Heart left ventricle (tissue), 16 donors: ENCODE data around the gene OSBPL7. TPM values are rescaled to one million over a fixed set of nuclear protein-coding genes. Genes with fewer than 3 reads are reported as not detected.

ENCODE experiments used
- ATAC-seq, 4 donors: fragments of 200-7000 bp; cut with Tn5 transposase; one replicate each; pipeline ENCODE4 v1.9.1; 2020 to 2022; ENCODE audit warnings: moderate library complexity in 4 of 4, mild to moderate bottlenecking in 3 of 4, moderate number of reproducible peaks in 1 of 4
- DNase-seq, 5 donors: peaks; one replicate each; pipeline ENCODE4 v3.0.0-alpha.2; 2020
- H3K27ac ChIP-seq, 12 donors: fragments of 200-600 bp; sonication (generic) in 4 of 12; one replicate each; pipeline versions ENCODE4 v1.5.0 to v1.8.0; 2016 to 2022; ENCODE audit warnings: mild to moderate bottlenecking in 2 of 12
- H3K27me3 ChIP-seq, 9 donors: fragments of 200-600 bp; sonication (generic) in 2 of 9; one replicate each; pipeline versions ENCODE4 v1.5.1 to v1.8.0; 2016 to 2022; ENCODE audit warnings: mild to moderate bottlenecking in 3 of 9
- H3K36me3 ChIP-seq, 9 donors: fragments of 200-600 bp; sonication (generic) in 2 of 9; one replicate each; pipeline versions ENCODE4 v1.5.0 to v1.8.0; 2018 to 2022; ENCODE audit warnings: mild to moderate bottlenecking in 2 of 9
- H3K4me1 ChIP-seq, 12 donors: fragments of 200-600 bp; sonication (generic) in 4 of 12; one replicate each; pipeline versions ENCODE4 v1.5.0 to v1.8.0; 2016 to 2022; ENCODE audit warnings: mild to moderate bottlenecking in 3 of 12
- H3K4me3 ChIP-seq, 12 donors: fragments of 200-600 bp; sonication (generic) in 4 of 12; one replicate each; pipeline versions ENCODE4 v1.5.0 to v1.8.0; 2017 to 2022; ENCODE audit warnings: mild to moderate bottlenecking in 9 of 12, moderate library complexity in 4 of 12
- H3K9me3 ChIP-seq, 12 donors: fragments of 200-600 bp; sonication (generic) in 4 of 12; one replicate each; pipeline versions ENCODE4 v1.5.0 to v1.8.0; 2016 to 2022; ENCODE audit warnings: mild to moderate bottlenecking in 1 of 12
- POLR2A ChIP-seq, 2 donors: fragments of 450-650 bp; IDR thresholded peaks; one replicate each; pipeline ENCODE4 v1.6.1; 2017; ENCODE audit warnings: antibody characterized with exemption in 2 of 2, mild to moderate bottlenecking in 2 of 2, moderate library complexity in 2 of 2
- WGBS, 4 donors: extraction: QIAGEN DNeasy Blood & Tissue Kit in 2 of 4; methylation state at CpG; one replicate each; pipeline versions ENCODE4 v1.1.5 to v1.1.7; 2013 to 2018; 5-methylcytosine and 5-hydroxymethylcytosine counted together
- intact Hi-C, 10 donors: fragments of 100-400 bp; cut with DNase I; formaldehyde crosslinking; loops; one replicate each; pipeline versions ENCODE4 v1.11.1 to v1.14.2; 2022
- polyA plus RNA-seq, 2 donors: library from polyadenylated mRNA; stranded (reverse); fragments of 200-250 nt; gene quantifications; one replicate each; pipeline ENCODE4 v1.2.3, GENCODE V29; 2013
- total RNA-seq, 9 donors: library from RNA; depleted of rRNA in 2 of 9; stranded (reverse); fragments of >200 nt in 2 of 9; fragmentation: NEBNext Ultra II Directional in 3 of 9; extraction: Animal tissue kit (Norgen Biotek cat#: 25700) in 3 of 9; gene quantifications; one replicate each; pipeline versions ENCODE4 v1.1.0 to v1.2.4, GENCODE V29; 2016 to 2023
- TF ChIP-seq, protein P1 (sequence below), 12 donors: fragments of 200-600 bp; sonication (generic) in 4 of 12; IDR thresholded peaks; one replicate each; pipeline versions ENCODE4 v1.5.0 to v1.8.0; 2018 to 2022; ENCODE audit warnings: antibody characterized with exemption in 12 of 12, mild to moderate bottlenecking in 5 of 12
- donor health status: ischemic (EF 13 %, LVEDD 7.1; RV severe dilation, severe dysfunction).
- donor health status: healthy with polysubstance abuse.
- donor health status: DM: no; HTN: yes; CAD: no.
- donor health status: DM: no; HTN: no; CAD: no.
- donor health status: ischemic (EF 25% LVEDD 6.9; RV normal size, moderate dysfunction).
- donor health status: ischemic (EF 25% LVEDD 5.7; RV mildly dilated, moderate dysfunction).
- donor health status: healthy.
- donor health status: DM: yes; HTN: yes; CAD: no.
- donor health status: ischemic (EF 35%, LVEDD 5.7; RV mildly dilated, moderate dysfunction).
- donor health status: nonischemic (EF 11% LVEDD 7.7; RV severe dilation, severe dysfunction).
- donor health status: DM: yes; HTN: yes; CAD: no.
- donor health status: PGD.
- donor health status: ischemic (EF 29% LVEDD 5.4; RV normal size, mild dysfunction).
- donor health status: nonischemic (EF 23%, LVEDD 6.1; RV moderate dilation, normal function).

The OSBPL7 gene
- total and polyA plus RNA-seq, 11 donors: 1.5 to 7.4 (median 5.2) TPM

- Histone ChIP-seq H3K27me3 (no peaks in the 10 kb centered on the region), H3K9me3 (no peaks in the 10 kb centered on the region), H3K36me3 (peaks cover 0 to 46% (median 40%) of the 10 kb centered on the region in 9 donors), H3K4me3 (no peak overlapping the region), H3K27ac (peak overlapping the region in 1 of 12 donors; percentile 86), H3K4me1 (peaks cover 0 to 44% (median 23%) of the 10 kb centered on the region in 12 donors)
- DNase-seq (no peak), ATAC-seq (no peak)
- intact Hi-C loops: no loop called here
- TF ChIP-seq, protein P1, sequence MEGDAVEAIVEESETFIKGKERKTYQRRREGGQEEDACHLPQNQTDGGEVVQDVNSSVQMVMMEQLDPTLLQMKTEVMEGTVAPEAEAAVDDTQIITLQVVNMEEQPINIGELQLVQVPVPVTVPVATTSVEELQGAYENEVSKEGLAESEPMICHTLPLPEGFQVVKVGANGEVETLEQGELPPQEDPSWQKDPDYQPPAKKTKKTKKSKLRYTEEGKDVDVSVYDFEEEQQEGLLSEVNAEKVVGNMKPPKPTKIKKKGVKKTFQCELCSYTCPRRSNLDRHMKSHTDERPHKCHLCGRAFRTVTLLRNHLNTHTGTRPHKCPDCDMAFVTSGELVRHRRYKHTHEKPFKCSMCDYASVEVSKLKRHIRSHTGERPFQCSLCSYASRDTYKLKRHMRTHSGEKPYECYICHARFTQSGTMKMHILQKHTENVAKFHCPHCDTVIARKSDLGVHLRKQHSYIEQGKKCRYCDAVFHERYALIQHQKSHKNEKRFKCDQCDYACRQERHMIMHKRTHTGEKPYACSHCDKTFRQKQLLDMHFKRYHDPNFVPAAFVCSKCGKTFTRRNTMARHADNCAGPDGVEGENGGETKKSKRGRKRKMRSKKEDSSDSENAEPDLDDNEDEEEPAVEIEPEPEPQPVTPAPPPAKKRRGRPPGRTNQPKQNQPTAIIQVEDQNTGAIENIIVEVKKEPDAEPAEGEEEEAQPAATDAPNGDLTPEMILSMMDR (IDR thresholded peaks at IDR 0.05): no peak
- TF ChIP-seq POLR2A (IDR thresholded peaks at IDR 0.05): no peak
- WGBS, 4 donors: 81 to 90% (median 85%) methylated on average over 3 of the region's 3 CpGs
Measured at GRCh38 chr17:47829870-47830269, 8.3 kb upstream of the OSBPL7 start.

DNA sequence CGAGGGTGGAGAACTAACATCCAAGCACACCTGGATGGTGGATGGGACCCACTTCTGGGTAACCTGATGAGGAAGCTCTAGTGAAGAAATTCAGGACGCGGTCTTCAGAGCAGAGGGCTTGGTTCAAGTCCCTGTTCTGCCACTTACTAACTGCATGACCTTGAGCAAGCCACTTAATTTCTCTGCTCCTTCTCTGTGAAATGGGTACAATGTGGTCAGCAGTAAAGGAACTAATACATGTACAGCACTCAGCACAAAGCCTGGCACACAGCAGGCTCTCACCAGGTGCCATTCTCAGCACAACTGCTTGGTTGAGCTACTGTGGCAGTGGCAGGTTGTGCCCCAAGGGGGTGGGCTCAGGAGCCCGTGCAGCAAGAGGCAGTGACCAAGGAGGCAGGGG is 1.9 kb upstream of the OSBPL7 start:
- Histone ChIP-seq H3K4me1 (peaks cover 0 to 27% (median 18%) of the 10 kb centered on the region in 12 donors), H3K9me3 (no peaks in the 10 kb centered on the region), H3K36me3 (peaks cover 0 to 66% (median 55%) of the 10 kb centered on the region in 9 donors), H3K4me3 (no peak overlapping the region), H3K27me3 (no peaks in the 10 kb centered on the region), H3K27ac (no peak overlapping the region)
- no peak for TF ChIP-seq POLR2A (IDR thresholded peaks at IDR 0.05)
- TF ChIP-seq, protein P1 (IDR thresholded peaks at IDR 0.05): no peak
- whole genome bisulfite sequencing, 4 donors: 89 to 96% (median 92%) methylated on average over 4 of the region's 4 CpGs
- DNase-seq: no peak
- ATAC-seq: no peak
- intact Hi-C loops: no loop called here

GRCh38 chr17:47822785-47823184 is 1.2 kb upstream of the OSBPL7 start:
- TF ChIP-seq, protein P1 (IDR thresholded peaks at IDR 0.05): no peak
- TF ChIP-seq POLR2A (IDR thresholded peaks at IDR 0.05): no peak
- H3K4me1 ChIP-seq: peaks cover 0 to 27% (median 18%) of the 10 kb centered on the region in 12 donors
- no peaks in the 10 kb centered on the region for H3K27me3 ChIP-seq
- DNase-seq (peak in 1 of 5 donors; percentile 34), ATAC-seq (no peak)
- H3K36me3 ChIP-seq: peaks cover 0 to 66% (median 55%) of the 10 kb centered on the region in 9 donors
- intact Hi-C loops: no loop called here
- H3K27ac ChIP-seq: no peak overlapping the region
- H3K4me3 ChIP-seq: no peak overlapping the region
- H3K9me3 ChIP-seq: no peaks in the 10 kb centered on the region
- WGBS, 4 donors: 82 to 94% (median 90%) methylated on average over 4 of the region's 4 CpGs

GRCh38 chr17:47821031-47821423 is 567 bp downstream of the OSBPL7 start:
- ATAC-seq: no peak
- Histone ChIP-seq H3K27ac (peak overlapping the region in 10 of 12 donors; percentile 46 to 77 (median 60)), H3K9me3 (no peaks in the 10 kb centered on the region), H3K4me1 (peaks cover 0 to 27% (median 18%) of the 10 kb centered on the region in 12 donors), H3K36me3 (peaks cover 0 to 66% (median 55%) of the 10 kb centered on the region in 9 donors), H3K4me3 (peak overlapping the region; percentile 56 to 99 (median 78)), H3K27me3 (no peaks in the 10 kb centered on the region)
- TF ChIP-seq, protein P1 (IDR thresholded peaks at IDR 0.05): no peak
- no peak for TF ChIP-seq POLR2A (IDR thresholded peaks at IDR 0.05)
- peak in 1 of 5 donors; percentile 53 for DNase-seq
- WGBS, 4 donors: 3 to 27% (median 11%) methylated on average over 3 to 4 of the region's 4 CpGs
- intact Hi-C loops: no loop called here
